ENCODE measurements around the gene ZDHHC24. TPM values are rescaled to one million over a fixed set of nuclear protein-coding genes. Genes with fewer than 3 reads are reported as not detected.

The ZDHHC24 gene
- polyA plus RNA-seq, 1 donor = 8.5 TPM

DNA sequence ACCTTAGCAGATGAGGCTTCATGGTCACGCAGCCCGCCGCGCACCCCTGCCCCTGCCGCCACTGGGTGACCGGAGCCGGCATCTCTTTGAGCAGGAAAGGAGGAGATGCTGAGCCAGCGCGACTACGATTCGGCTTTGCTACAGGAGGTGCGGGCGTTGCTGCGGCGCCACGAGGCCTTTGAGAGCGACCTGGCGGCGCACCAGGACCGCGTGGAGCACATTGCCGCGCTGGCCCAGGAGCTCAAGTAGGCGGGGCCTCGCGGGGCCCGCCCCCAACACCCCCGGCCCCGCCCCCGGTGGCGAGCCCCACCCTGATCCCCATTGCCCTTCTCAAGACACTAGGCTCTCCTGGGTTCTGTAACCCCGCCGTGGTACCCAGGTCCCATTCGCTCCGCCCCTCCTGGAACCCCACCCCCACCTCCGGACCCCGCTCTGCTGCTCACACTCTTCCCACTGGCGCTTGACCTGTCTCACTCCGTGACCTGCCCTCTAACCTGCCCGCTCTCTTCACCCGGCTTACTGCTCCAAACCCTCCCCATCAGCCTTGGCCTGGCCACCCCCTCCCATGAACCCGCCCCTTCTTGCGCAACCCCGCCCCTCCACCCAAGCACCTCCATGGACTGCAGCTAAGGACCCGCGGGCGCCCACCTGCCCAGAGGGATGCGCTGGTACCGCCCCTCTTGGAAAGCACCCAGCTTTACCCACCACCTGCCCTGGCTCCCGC, 13.5 kb upstream of the ZDHHC24 start:
- H3K36me3 ChIP-seq (ENCODE audit: control insufficient read depth, insufficient read depth, low read length) = no peaks in the 10 kb centered on the region
- H3K4me1 ChIP-seq (ENCODE audit: control insufficient read depth, insufficient read depth, low read length) = peaks cover 6% of the 10 kb centered on the region
- DNase-seq = peak in 1 of 2 donors; percentile 55
- no CpG with 5 or more reads among the region's 50 CpGs for WGBS (ENCODE audit: insufficient coverage, low lambda C conversion rate)
- H3K27ac ChIP-seq (ENCODE audit: low read length) = no peak overlapping the region
- no peak overlapping the region for H3K4me3 ChIP-seq (ENCODE audit: low read length)
- peaks cover 25% of the 10 kb centered on the region for H3K27me3 ChIP-seq (ENCODE audit: control insufficient read depth, insufficient read depth, low read length)
- H3K9me3 ChIP-seq (ENCODE audit: control insufficient read depth, low read depth, low read length) = peaks cover 2% of the 10 kb centered on the region

DNA sequence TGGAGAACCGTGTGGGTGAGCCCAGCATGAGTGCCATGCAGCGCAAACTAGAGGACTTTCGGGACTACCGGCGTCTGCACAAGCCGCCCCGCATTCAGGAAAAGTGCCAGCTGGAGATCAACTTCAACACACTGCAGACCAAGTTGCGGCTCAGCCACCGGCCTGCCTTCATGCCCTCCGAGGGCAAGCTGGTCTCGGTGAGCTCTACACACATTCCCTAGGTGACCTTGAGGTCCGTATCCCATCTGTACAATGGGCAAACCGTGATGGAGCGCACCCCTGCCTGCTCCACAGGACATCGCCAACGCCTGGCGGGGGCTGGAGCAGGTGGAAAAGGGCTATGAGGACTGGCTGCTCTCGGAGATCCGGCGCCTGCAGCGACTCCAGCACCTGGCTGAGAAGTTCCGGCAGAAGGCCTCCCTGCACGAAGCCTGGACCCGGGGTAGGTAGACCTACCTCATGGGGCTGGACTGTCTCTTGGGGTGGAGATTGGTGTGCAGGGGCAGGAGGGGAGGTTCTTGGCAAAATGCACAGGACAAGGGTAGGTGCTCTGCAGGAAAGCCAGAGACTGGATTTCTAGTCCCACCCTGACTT, 12.0 kb upstream of the ZDHHC24 start:
- H3K27me3 ChIP-seq (ENCODE audit: control insufficient read depth, insufficient read depth, low read length) = peaks cover 25% of the 10 kb centered on the region
- H3K4me1 ChIP-seq (ENCODE audit: control insufficient read depth, insufficient read depth, low read length) = peaks cover 6% of the 10 kb centered on the region
- WGBS (ENCODE audit: insufficient coverage, low lambda C conversion rate) = 100% methylated on average over 1 of the region's 24 CpGs
- H3K27ac ChIP-seq (ENCODE audit: low read length) = no peak overlapping the region
- no peak overlapping the region for H3K4me3 ChIP-seq (ENCODE audit: low read length)
- DNase-seq = no peak
- no peaks in the 10 kb centered on the region for H3K36me3 ChIP-seq (ENCODE audit: control insufficient read depth, insufficient read depth, low read length)
- peaks cover 2% of the 10 kb centered on the region for H3K9me3 ChIP-seq (ENCODE audit: control insufficient read depth, low read depth, low read length)

DNA sequence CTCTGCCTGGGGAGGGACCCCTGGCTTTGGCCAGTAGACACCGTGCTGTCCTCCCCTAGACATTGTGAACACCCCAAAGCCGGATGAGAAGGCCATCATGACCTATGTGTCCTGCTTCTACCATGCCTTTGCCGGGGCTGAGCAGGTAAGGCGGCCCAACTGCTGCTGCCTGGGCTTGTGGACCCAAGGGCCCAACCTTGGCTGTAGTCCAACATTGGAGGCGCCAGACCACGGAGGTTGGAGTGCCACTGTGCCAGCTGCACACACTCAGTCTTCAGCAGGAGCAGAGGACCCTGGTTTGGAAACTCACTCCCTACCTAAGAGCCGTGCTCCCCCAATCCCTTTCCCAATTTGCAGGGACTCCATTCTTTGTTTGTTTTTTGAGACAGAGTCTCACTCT, 10.2 kb upstream of the ZDHHC24 start:
- H3K4me3 ChIP-seq (ENCODE audit: low read length) = no peak overlapping the region
- WGBS (ENCODE audit: insufficient coverage, low lambda C conversion rate) = 100% methylated on average over 1 of the region's 7 CpGs
- H3K4me1 ChIP-seq (ENCODE audit: control insufficient read depth, insufficient read depth, low read length) = peaks cover 6% of the 10 kb centered on the region
- no peaks in the 10 kb centered on the region for H3K36me3 ChIP-seq (ENCODE audit: control insufficient read depth, insufficient read depth, low read length)
- H3K9me3 ChIP-seq (ENCODE audit: control insufficient read depth, low read depth, low read length) = peaks cover 2% of the 10 kb centered on the region
- DNase-seq = no peak
- no peak overlapping the region for H3K27ac ChIP-seq (ENCODE audit: low read length)
- peaks cover 25% of the 10 kb centered on the region for H3K27me3 ChIP-seq (ENCODE audit: control insufficient read depth, insufficient read depth, low read length)

DNA sequence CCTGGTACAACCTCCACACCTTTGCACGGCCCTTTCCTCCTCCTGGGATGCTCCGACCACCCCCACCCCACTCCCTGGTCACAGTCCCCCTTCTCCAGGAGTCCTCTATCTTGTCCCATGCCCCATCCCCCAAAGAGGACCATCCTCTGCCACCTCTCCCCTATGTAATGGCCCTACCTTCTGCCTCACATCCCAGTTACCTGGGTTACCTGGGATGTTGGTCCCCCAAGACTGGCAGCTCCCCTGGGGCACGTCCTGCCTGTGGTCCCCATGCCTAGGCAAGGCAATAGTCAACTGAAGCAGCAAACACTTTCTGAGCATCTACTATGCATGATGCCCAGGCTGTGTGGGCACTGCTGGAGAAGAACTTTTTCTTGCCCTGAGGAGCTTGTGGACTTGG, 9.6 kb upstream of the ZDHHC24 start:
- H3K27ac ChIP-seq (ENCODE audit: low read length) = no peak overlapping the region
- peaks cover 6% of the 10 kb centered on the region for H3K4me1 ChIP-seq (ENCODE audit: control insufficient read depth, insufficient read depth, low read length)
- peaks cover 25% of the 10 kb centered on the region for H3K27me3 ChIP-seq (ENCODE audit: control insufficient read depth, insufficient read depth, low read length)
- H3K4me3 ChIP-seq (ENCODE audit: low read length) = no peak overlapping the region
- WGBS (ENCODE audit: insufficient coverage, low lambda C conversion rate) = no CpG with 5 or more reads among the region's 3 CpGs
- H3K9me3 ChIP-seq (ENCODE audit: control insufficient read depth, low read depth, low read length) = peaks cover 2% of the 10 kb centered on the region
- no peaks in the 10 kb centered on the region for H3K36me3 ChIP-seq (ENCODE audit: control insufficient read depth, insufficient read depth, low read length)
- DNase-seq = no peak

DNA sequence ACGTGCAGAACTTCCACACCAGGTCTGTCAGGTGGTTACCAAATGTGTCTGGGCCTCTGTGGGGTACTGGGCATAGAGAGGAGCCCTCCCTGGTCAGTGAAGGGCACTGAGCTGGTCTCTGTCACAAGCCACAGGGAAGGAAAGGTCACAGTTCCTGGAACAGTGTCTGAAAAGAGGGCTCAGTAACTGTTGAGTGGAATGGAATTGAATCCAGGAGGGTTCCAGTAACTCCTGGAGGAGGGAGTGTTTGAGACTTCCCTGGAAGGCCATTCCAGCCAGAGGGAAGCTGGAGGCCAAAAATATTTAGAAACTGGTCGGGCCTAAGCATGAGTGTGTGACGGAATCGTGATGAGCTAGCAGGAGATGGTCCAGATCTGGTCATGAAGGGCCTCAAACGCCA, 8.8 kb upstream of the ZDHHC24 start:
- peaks cover 6% of the 10 kb centered on the region for H3K4me1 ChIP-seq (ENCODE audit: control insufficient read depth, insufficient read depth, low read length)
- WGBS (ENCODE audit: insufficient coverage, low lambda C conversion rate) = no CpG with 5 or more reads among the region's 5 CpGs

DNA sequence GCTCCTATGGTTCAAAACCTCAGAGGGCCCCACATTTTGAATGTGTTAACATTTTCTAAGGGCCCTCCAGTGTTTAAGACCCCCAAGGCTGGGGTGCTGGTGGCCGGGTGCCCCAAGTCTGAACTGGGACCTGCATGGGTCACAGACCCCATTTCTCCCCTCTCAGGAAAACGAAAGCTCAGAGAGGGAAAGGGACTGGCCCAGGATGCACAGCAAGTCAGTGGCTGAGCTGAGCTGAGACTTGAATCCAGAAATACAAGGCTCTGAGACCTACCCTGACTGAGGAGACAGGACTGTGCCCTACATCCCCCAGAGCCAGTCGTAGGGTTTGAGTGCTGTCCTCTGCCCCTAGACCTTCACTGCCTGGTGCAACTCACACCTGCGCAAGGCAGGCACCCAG, 5.0 kb upstream of the ZDHHC24 start:
- H3K4me1 ChIP-seq (ENCODE audit: control insufficient read depth, insufficient read depth, low read length) = peaks cover 14% of the 10 kb centered on the region
- H3K27ac ChIP-seq (ENCODE audit: low read length) = no peak overlapping the region
- H3K9me3 ChIP-seq (ENCODE audit: control insufficient read depth, low read depth, low read length) = no peaks in the 10 kb centered on the region
- no peak overlapping the region for H3K4me3 ChIP-seq (ENCODE audit: low read length)
- H3K27me3 ChIP-seq (ENCODE audit: control insufficient read depth, insufficient read depth, low read length) = peaks cover 8% of the 10 kb centered on the region
- no peaks in the 10 kb centered on the region for H3K36me3 ChIP-seq (ENCODE audit: control insufficient read depth, insufficient read depth, low read length)
- DNase-seq = no peak
- no CpG with 5 or more reads among the region's 4 CpGs for WGBS (ENCODE audit: insufficient coverage, low lambda C conversion rate)

More for the DNA sequence above, 8.8 kb upstream of the ZDHHC24 start:
- no peak overlapping the region for H3K4me3 ChIP-seq (ENCODE audit: low read length)
- H3K36me3 ChIP-seq (ENCODE audit: control insufficient read depth, insufficient read depth, low read length) = no peaks in the 10 kb centered on the region
- H3K27me3 ChIP-seq (ENCODE audit: control insufficient read depth, insufficient read depth, low read length) = peaks cover 22% of the 10 kb centered on the region
- no peak for DNase-seq
- H3K9me3 ChIP-seq (ENCODE audit: control insufficient read depth, low read depth, low read length) = peaks cover 2% of the 10 kb centered on the region
- no peak overlapping the region for H3K27ac ChIP-seq (ENCODE audit: low read length)

DNA sequence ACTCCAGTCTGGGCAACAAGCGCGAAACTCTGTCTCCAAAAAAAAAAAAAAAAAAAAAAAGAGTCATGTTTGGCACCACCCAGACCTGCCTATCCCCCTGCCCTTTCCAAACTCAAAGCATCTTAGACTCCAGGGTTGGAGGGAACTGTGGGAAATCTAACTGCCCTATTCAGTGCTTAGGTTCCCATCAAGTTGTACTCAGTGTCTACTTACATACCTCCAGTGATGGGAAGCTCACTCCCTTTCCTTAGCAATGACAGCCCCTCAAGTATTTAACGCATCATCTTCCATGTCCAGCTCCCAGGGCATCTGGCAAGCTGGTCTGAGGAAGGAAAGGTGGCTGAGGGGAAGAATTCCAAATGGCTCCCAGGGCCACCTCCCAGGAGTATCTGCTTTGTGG, 3.8 kb upstream of the ZDHHC24 start:
- Histone ChIP-seq H3K27me3 (ENCODE audit: control insufficient read depth, insufficient read depth, low read length) (peaks cover 8% of the 10 kb centered on the region), H3K4me3 (ENCODE audit: low read length) (no peak overlapping the region), H3K36me3 (ENCODE audit: control insufficient read depth, insufficient read depth, low read length) (no peaks in the 10 kb centered on the region), H3K4me1 (ENCODE audit: control insufficient read depth, insufficient read depth, low read length) (peaks cover 19% of the 10 kb centered on the region), H3K27ac (ENCODE audit: low read length) (no peak overlapping the region), H3K9me3 (ENCODE audit: control insufficient read depth, low read depth, low read length) (no peaks in the 10 kb centered on the region)
- DNase-seq = no peak
- WGBS (ENCODE audit: insufficient coverage, low lambda C conversion rate) = no CpG with 5 or more reads among the region's 3 CpGs

DNA sequence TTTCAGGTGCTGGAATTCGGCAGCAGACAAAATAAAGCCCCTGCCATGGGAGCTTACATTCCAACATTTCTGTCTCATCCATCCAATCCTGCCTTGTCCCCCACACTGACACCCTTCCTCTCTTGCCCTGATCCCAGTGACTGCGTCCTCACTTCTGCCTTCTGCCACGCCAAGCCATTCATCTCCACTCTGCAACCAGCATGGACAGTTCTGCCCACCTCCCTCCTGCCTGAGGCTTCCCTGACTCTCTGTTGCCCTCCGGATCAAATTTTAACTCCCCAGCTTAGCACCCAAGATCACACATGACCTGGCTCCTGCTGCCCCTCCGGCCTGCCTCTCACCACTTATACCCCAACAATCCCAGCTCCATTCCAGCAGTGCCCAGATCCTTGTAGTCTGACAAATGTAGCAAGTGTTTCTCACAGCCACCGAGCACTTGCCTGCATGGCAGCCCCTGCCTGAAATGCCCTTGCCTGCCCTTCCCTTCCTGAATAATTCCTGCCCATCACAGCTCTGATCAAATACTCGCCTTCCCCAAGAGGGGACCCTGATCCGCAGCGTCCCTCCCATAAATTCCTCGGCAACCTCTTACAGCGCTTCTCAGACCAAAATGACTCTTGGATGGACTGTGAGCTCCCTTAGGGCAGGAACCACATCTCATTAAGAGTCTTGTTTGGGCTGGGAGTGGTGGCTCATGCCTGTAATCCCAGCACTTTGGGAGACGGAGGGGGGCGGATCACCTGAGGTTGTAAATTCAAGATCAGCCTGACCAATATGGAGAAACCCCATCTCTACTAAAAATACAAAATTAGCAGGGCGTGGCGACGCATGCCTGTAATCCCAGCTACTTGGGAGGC, 3.2 kb upstream of the ZDHHC24 start:
- no peak overlapping the region for H3K27ac ChIP-seq (ENCODE audit: low read length)
- no peak overlapping the region for H3K4me3 ChIP-seq (ENCODE audit: low read length)
- no peaks in the 10 kb centered on the region for H3K9me3 ChIP-seq (ENCODE audit: control insufficient read depth, low read depth, low read length)
- H3K36me3 ChIP-seq (ENCODE audit: control insufficient read depth, insufficient read depth, low read length) = no peaks in the 10 kb centered on the region
- DNase-seq = no peak
- peaks cover 22% of the 10 kb centered on the region for H3K4me1 ChIP-seq (ENCODE audit: control insufficient read depth, insufficient read depth, low read length)
- peaks cover 8% of the 10 kb centered on the region for H3K27me3 ChIP-seq (ENCODE audit: control insufficient read depth, insufficient read depth, low read length)
- WGBS (ENCODE audit: insufficient coverage, low lambda C conversion rate) = no CpG with 5 or more reads among the region's 16 CpGs

DNA sequence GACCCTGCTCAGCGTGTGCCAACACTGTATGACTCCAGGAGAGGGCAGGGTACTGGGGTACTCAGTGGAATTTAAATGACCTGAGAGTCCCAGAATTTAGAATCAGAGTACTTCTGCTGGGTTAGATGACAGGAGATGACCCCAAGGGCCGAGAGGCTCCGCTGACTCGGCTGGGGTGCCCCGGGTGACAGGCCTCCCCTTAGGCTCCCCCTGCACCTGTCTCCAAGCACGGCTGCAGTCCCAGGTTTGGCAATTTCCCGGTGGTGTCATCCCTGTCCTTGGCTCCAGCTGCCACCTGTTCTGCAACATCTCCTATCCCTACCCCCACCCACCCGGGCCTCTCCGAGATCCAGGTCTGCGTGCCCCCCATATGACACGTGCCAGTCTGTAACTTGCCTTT, 2.2 kb upstream of the ZDHHC24 start:
- WGBS (ENCODE audit: insufficient coverage, low lambda C conversion rate) = no CpG with 5 or more reads among the region's 11 CpGs
- DNase-seq = no peak

DNA sequence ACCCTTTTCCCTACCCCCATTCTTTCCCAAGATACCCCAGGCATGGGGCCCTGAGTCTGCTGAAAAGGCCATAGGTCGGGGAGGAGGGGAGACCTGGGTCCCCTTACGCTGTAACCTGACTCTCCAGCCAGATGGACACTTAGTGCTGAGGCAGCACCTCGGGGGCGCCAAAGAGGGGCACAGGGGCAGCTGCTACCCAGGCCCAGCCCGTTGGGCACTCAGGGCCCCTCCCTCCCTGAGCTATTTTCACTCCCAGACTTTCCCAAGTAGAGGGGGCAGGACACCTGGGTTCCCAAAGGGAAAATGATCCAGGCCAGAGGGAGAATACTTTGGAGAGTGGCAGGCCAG, 1.8 kb upstream of the ZDHHC24 start:
- DNase-seq = peak in 1 of 2 donors; percentile 29
- H3K4me3 ChIP-seq (ENCODE audit: low read length) = no peak overlapping the region
- H3K36me3 ChIP-seq (ENCODE audit: control insufficient read depth, insufficient read depth, low read length) = peaks cover under 1% of the 10 kb centered on the region
- WGBS (ENCODE audit: insufficient coverage, low lambda C conversion rate) = no CpG with 5 or more reads among the region's 5 CpGs
- H3K4me1 ChIP-seq (ENCODE audit: control insufficient read depth, insufficient read depth, low read length) = peaks cover 28% of the 10 kb centered on the region
- no peak overlapping the region for H3K27ac ChIP-seq (ENCODE audit: low read length)
- peaks cover 8% of the 10 kb centered on the region for H3K27me3 ChIP-seq (ENCODE audit: control insufficient read depth, insufficient read depth, low read length)
- no peaks in the 10 kb centered on the region for H3K9me3 ChIP-seq (ENCODE audit: control insufficient read depth, low read depth, low read length)

More for the DNA sequence above, 2.2 kb upstream of the ZDHHC24 start:
- Histone ChIP-seq H3K4me1 (ENCODE audit: control insufficient read depth, insufficient read depth, low read length) (peaks cover 28% of the 10 kb centered on the region), H3K27me3 (ENCODE audit: control insufficient read depth, insufficient read depth, low read length) (peaks cover 8% of the 10 kb centered on the region), H3K27ac (ENCODE audit: low read length) (no peak overlapping the region), H3K36me3 (ENCODE audit: control insufficient read depth, insufficient read depth, low read length) (no peaks in the 10 kb centered on the region), H3K4me3 (ENCODE audit: low read length) (no peak overlapping the region), H3K9me3 (ENCODE audit: control insufficient read depth, low read depth, low read length) (no peaks in the 10 kb centered on the region)
